ENCODE results near the gene IL4R. TPM values are rescaled to one million over a fixed set of nuclear protein-coding genes. Genes with fewer than 3 reads are reported as not detected.
A peak's percentile ranks its signal among the peaks of the same experiment; 100 is the strongest.

Gene IL4R
- total RNA-seq, 1 donor from 2014 or later, result 9.6 TPM

GRCh38 chr16:27351989-27352388, 38.2 kb downstream of the IL4R start:
- Histone ChIP-seq H3K4me3 (no peak overlapping the region), H3K79me2 (ENCODE audit: low read depth) (no peaks in the 10 kb centered on the region), H3K36me3 (no peaks in the 10 kb centered on the region), H3K4me2 (no peak overlapping the region), H3K9me3 (ENCODE audit: low read depth) (no peaks in the 10 kb centered on the region), H3K27me3 (no peaks in the 10 kb centered on the region), H2AFZ (replicated peaks) (no peak overlapping the region), H3K9ac (no peak overlapping the region), H3K4me1 (no peaks in the 10 kb centered on the region), H3F3A (ENCODE audit: low read depth) (no peaks in the 10 kb centered on the region), H3K27ac (no peak overlapping the region), H4K20me1 (ENCODE audit: low read depth) (no peaks in the 10 kb centered on the region)
- Mint-ChIP-seq H3K9me3 (no peaks in the 10 kb centered on the region), H3K27ac (no peak overlapping the region), H3K36me3 (peaks cover 9% of the 10 kb centered on the region), H3K4me3 (no peak overlapping the region), H3K4me1 (no peaks in the 10 kb centered on the region), H3K27me3 (ENCODE audit: insufficient read depth, low read depth) (peaks cover 2% of the 10 kb centered on the region)
- no peak for TF ChIP-seq EZH2 (IDR thresholded peaks at IDR 0.05)
- DNase-seq (ENCODE audit: low spot score), result no peak

GRCh38 chr16:27353853-27354252, 40.1 kb downstream of the IL4R start:
- H3K4me1 Mint-ChIP-seq, result no peaks in the 10 kb centered on the region
- H2AFZ ChIP-seq (replicated peaks), result no peak overlapping the region
- no peak overlapping the region for H3K4me3 Mint-ChIP-seq
- no peaks in the 10 kb centered on the region for H3K79me2 ChIP-seq (ENCODE audit: low read depth)
- H3K27ac Mint-ChIP-seq, result no peak overlapping the region
- no peak for DNase-seq (ENCODE audit: low spot score)
- no peaks in the 10 kb centered on the region for H4K20me1 ChIP-seq (ENCODE audit: low read depth)
- H3K9me3 Mint-ChIP-seq, result no peaks in the 10 kb centered on the region
- no peaks in the 10 kb centered on the region for H3F3A ChIP-seq (ENCODE audit: low read depth)
- H3K36me3 ChIP-seq, result no peaks in the 10 kb centered on the region
- H3K4me2 ChIP-seq, result no peak overlapping the region
- H3K36me3 Mint-ChIP-seq, result peaks cover 9% of the 10 kb centered on the region
- H3K27ac ChIP-seq, result no peak overlapping the region
- H3K4me1 ChIP-seq, result no peaks in the 10 kb centered on the region
- H3K9me3 ChIP-seq (ENCODE audit: low read depth), result no peaks in the 10 kb centered on the region
- H3K9ac ChIP-seq, result no peak overlapping the region
- H3K4me3 ChIP-seq, result no peak overlapping the region
- H3K27me3 Mint-ChIP-seq (ENCODE audit: insufficient read depth, low read depth), result peaks cover 6% of the 10 kb centered on the region
- no peak for TF ChIP-seq CTCF (IDR thresholded peaks at IDR 0.05)
- no peak for TF ChIP-seq EZH2 (IDR thresholded peaks at IDR 0.05)
- TF ChIP-seq EZH2phosphoT487 (IDR thresholded peaks at IDR 0.05), result no peak
- no peaks in the 10 kb centered on the region for H3K27me3 ChIP-seq

- H4K20me1 ChIP-seq (ENCODE audit: low read depth), result no peaks in the 10 kb centered on the region
- peaks cover 6% of the 10 kb centered on the region for H3K27me3 Mint-ChIP-seq (ENCODE audit: insufficient read depth, low read depth)
- H2AFZ ChIP-seq (replicated peaks), result no peak overlapping the region
- DNase-seq (ENCODE audit: low spot score), result peak; percentile 47
- H3K4me2 ChIP-seq, result no peak overlapping the region
- H3K4me1 Mint-ChIP-seq, result no peaks in the 10 kb centered on the region
- TF ChIP-seq EZH2 (IDR thresholded peaks at IDR 0.05), result no peak
- TF ChIP-seq EZH2phosphoT487 (IDR thresholded peaks at IDR 0.05), result no peak
- peak; percentile 40 for TF ChIP-seq CTCF (IDR thresholded peaks at IDR 0.05)
- H3K4me3 ChIP-seq, result no peak overlapping the region
- H3K4me1 ChIP-seq, result no peaks in the 10 kb centered on the region
- no peaks in the 10 kb centered on the region for H3K9me3 ChIP-seq (ENCODE audit: low read depth)
- H3K36me3 ChIP-seq, result no peaks in the 10 kb centered on the region
- H3K9ac ChIP-seq, result no peak overlapping the region
- H3K36me3 Mint-ChIP-seq, result peaks cover 12% of the 10 kb centered on the region
- no peak overlapping the region for H3K4me3 Mint-ChIP-seq
- no peaks in the 10 kb centered on the region for H3K79me2 ChIP-seq (ENCODE audit: low read depth)
- H3K9me3 Mint-ChIP-seq, result no peaks in the 10 kb centered on the region
- no peak overlapping the region for H3K27ac Mint-ChIP-seq
- no peaks in the 10 kb centered on the region for H3F3A ChIP-seq (ENCODE audit: low read depth)
- H3K27me3 ChIP-seq, result no peaks in the 10 kb centered on the region
- H3K27ac ChIP-seq, result no peak overlapping the region
These were observed 41.8 kb downstream of the IL4R start for GRCh38 chr16:27355610-27356009.

- Histone ChIP-seq H3K4me1 (no peaks in the 10 kb centered on the region), H4K20me1 (ENCODE audit: low read depth) (no peaks in the 10 kb centered on the region), H3K9me3 (ENCODE audit: low read depth) (no peaks in the 10 kb centered on the region), H3K36me3 (no peaks in the 10 kb centered on the region), H3K4me3 (no peak overlapping the region), H3F3A (ENCODE audit: low read depth) (no peaks in the 10 kb centered on the region), H3K4me2 (no peak overlapping the region), H3K79me2 (ENCODE audit: low read depth) (no peaks in the 10 kb centered on the region), H3K27ac (no peak overlapping the region), H2AFZ (replicated peaks) (no peak overlapping the region), H3K27me3 (no peaks in the 10 kb centered on the region), H3K9ac (no peak overlapping the region)
- no peak for DNase-seq (ENCODE audit: low spot score)
- no peaks in the 10 kb centered on the region for H3K4me1 Mint-ChIP-seq
- no peaks in the 10 kb centered on the region for H3K9me3 Mint-ChIP-seq
- no peak overlapping the region for H3K27ac Mint-ChIP-seq
- no peak overlapping the region for H3K4me3 Mint-ChIP-seq
- peaks cover 6% of the 10 kb centered on the region for H3K27me3 Mint-ChIP-seq (ENCODE audit: insufficient read depth, low read depth)
- peaks cover 10% of the 10 kb centered on the region for H3K36me3 Mint-ChIP-seq
- TF ChIP-seq EZH2 (IDR thresholded peaks at IDR 0.05), result no peak
- TF ChIP-seq EZH2phosphoT487 (IDR thresholded peaks at IDR 0.05), result no peak
- no peak for TF ChIP-seq CTCF (IDR thresholded peaks at IDR 0.05)
These were observed 43.0 kb downstream of the IL4R start for GRCh38 chr16:27356794-27357193.
